ENCODE data around the gene DMPK. TPM values are rescaled to one million over a fixed set of nuclear protein-coding genes. Genes with fewer than 3 reads are reported as not detected.
"Not testable (repeated sequence)": the region's sequence is repeated elsewhere in the genome, so short reads cannot be mapped to it uniquely, and the experiment has no call there.

Gene DMPK
- total RNA-seq, 1 donor from 2014 or later, result 163 TPM

DNA sequence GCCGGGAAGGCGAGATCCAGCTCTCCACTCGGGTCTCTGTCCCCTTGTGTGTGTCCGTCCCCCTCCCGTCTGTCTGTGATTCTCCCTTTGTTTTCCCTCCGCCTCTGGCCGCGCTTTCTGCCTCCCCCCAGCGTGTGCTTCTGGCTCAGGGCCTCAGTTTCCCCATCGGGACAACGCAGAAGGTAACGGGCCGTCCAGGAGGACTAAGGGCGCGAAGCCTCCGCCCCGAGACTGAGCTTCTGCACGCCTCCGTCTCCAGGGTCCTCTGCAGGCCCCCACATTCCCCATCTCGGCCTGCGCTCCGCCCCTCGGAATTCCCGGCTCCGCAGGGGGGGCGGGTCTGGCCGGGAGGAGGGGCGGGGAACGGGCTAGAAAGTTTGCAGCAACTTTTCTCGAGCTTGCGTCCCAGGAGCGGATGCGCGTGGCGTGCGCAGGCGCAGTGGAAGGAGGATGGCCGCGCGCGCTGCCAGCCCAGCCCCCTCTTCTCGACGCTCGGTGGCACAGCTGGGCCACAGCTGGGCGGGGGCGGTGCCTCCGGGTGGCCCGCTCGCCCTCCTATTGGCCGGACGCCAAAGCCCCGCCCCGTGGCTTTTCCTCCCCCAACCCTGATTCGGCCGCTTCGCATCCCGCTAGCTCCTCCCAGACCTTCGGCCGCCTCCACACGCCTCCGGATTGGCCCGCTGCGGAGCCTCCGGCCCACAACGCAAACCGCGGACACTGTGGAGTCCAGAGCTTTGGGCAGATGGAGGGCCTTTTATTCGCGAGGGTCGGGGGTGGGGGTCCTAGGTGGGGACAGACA is 13.1 kb downstream of the DMPK start, which contains the start of gene SIX5:
SIX5 (minus strand) TSS at position 269 of the 799 bp plus-strand sequence. CDS start 408 bp downstream, outside the sequence.
- DNase-seq (ENCODE audit: low spot score), result peak; percentile 99

DNA sequence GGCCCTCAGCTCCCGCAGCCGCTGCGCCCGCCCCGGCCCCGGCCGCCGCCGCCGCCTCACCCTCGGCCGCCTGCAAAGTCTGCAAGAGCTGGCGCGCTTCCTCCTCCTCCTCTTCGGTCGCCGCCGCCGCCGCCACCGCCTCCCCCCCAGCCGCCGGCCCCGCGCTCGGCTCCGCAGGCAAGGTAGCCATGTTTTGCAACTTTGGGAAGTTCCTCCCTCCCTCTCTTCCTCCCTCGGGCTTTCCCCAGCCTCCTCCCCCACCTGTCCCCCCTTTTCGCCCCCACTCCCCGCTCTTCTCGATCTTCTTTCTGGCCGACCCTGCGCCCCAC is 13.7 kb downstream of the DMPK start:
- no peak for DNase-seq (ENCODE audit: low spot score)

DNA sequence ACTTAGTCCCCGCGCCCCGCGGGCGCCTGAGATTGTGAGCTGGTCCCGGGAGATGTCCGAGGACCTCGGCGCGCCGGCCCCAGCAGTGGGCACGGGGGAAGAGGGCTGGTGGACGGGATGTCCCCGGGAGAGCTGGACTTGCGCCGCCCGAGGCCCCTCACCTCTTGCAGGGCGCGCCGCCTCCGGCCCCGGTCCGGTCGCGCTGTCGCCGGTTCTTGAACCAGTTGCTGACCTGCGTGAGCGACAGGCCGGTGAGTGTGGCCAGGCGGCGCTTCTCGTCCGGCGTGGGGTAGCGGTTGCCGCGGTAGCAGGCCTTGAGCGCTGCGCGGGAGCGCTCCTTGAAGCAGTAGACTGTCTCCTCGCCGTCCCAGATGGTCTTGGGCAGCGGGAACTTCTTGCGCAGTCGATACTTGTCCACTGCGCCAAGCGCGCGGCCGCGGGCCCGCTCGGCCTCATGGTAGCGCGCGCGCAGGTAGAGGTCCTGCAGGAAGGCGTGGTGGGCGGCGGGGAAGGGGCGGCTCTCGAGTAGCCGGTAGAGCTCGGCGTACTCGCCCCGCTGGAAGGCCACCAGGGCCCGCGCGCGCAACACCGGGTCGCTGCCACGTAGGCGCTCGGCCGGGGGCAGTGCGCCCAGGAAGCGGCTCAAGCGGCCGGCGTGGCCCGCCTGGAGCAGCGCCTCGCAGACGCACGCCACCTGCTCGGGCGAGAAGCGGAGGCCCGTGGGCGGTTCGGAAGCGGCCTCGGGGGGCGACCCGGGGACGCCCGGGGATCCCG is 14.2 kb downstream of the DMPK start:
- DNase-seq (ENCODE audit: low spot score), result peak; percentile 63

DNA sequence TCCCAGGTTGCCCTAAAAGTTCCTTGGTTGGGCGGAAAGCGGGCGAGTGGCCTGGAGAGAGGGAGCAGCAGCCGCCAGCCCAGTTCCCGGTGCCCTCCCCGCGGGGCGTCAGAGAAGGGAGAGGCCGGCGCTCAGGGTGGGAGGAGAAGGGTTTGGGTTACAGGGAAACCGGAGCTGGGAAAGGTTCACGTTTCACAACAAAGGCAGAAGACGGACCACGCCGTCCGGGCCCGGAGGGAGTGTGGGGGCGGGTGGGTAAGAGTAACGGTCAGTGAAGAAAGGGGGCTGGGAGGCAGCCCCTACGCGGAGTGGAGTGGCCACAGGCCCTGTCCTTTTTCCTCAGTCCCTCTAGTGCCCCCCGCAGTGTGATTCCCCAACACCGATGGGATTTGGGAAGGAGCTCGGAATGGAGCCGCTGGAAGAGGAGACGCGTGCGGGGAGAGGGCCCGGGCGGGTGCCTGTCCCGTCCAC is 14.8 kb downstream of the DMPK start:
- DNase-seq (ENCODE audit: low spot score), result peak; percentile 53

DNA sequence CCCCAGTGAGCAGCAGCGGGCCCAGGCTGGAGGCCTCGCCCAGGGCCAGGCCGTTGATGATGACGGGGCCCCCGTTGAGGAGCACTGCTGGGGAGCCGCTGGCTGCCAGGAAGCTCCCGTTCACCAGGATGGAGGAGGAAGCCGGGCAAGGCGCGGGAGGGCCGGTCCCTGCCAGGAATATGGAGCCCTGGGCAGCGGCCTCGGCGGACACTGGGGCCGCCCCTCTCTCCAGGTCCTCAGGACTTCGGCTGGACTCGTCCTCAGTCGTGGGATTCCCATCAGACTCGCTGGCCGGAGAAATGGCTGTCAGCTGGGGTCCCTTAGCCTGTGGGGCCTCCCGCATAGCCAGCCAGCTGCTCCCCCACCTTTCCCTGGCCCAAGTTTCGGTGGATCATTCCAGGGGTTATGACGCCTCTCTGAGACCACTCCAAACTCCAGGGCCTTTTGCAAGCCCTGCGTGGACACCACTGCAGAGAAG is 15.4 kb downstream of the DMPK start:
- DNase-seq (ENCODE audit: low spot score), result no peak

DNA sequence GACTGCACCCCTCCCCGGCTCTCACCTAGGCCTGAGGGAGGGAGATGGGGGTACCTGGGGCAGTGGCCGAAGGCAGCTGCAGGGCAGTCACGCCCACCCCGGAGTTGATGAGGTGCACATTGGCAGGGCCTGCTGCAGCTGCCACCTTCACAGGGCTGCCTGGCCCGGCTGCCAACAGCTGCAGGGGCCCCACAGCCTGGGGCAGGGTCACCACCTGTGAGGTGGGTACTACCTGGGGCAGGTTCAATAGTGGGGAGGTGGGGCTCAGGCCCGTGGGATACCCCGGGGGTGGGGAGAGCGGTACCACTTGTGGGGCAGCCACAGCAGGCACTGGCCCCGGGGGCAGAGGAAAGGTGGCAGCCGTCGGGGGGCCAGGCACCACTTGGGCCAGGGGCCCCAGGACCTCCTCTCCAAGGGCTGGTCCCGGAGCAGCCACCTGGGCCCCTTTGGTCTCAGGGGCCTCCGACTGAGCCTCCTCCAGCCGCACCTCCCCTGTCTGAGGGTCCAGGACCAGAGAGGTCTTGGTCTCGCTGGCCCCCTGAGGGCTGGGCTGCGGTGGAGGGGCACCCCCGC is 15.9 kb downstream of the DMPK start:
- no peak for DNase-seq (ENCODE audit: low spot score)

DNA sequence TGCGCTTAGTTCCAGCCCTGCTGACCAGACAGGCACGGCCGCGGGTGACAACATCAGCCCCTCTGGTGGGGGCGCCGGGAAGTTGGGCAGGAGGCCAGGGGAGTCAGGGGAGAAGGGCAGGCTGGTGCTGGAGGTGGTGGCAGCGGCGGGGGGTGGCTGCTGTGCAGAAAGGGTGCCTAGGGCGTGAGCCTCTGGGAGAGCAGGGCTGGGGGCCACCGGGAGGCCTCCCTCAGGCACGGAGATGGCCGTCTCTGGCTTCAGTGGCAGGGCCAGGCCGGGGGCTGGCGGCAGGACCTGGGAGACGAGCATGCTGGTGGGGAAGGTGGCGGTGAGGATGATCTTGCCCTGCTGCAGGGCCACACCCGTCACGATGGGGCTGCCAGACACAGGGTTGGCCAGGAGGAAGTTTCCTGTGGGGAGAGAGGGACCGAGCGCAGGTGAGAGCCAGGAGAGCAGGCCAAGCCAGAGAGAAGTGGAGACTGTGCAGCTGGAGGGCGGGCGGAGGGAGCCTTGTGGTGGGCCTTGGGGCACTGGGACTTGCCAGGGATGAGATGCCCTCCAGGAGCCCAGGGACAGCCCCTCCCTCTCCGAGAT is 16.5 kb downstream of the DMPK start:
- DNase-seq (ENCODE audit: low spot score), result no peak

DNA sequence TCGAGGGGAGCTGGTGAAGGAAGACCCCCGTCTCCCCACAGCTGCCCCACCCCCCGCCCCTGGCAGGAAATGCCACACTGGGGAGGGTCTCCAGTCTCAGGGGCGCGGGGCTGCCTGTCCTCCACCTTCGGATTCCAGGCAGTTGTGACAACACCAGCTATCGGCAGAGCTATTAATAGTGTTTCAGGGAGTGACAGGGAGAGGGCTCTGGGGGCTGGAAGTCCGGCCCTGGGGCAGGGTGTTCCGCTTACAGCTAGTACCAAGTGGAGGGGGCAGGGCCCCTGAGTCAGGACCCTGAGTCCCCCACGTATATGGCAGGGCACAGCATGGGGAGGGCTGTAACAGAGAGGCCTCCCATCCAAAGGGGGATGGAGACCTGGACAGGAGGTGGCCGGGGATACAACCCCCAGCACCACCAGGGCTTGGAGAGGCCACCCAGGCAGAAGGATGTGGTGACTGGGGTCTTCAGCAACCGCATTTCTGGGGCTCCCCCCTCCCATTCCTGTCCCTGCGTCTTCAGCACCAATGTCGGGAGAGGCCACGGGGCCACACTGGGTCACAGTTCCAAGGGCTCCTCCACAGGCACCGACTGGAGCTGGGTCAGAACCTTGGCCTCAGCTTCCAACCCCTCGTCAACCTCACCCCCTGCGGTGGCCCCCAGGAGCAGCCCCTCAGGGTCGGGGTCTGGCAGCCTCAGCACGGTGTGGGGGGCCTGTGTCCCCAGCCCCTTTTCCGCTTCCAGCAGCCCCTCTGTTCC is 17.2 kb downstream of the DMPK start:
- DNase-seq (ENCODE audit: low spot score), result no peak

DNA sequence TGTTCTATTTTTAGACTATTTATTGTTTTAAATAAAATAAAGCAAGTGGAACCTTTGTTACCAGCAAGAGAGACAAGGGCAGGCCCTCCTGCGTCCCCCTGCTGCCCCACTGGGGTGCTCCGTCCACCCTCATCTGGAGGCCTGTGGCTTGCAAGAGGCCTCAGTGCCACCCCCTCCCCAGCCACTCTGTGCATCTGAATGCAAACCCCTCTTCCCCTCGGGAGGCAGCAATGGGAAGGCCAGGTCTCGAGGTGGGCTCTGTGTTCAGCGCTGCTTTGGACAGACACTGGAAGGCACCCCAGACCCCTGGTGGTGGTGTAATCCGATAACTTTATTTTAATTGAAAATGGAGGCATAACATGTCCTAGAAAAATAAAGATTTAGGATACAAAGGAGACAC is 17.8 kb downstream of the DMPK start:
- no peak for DNase-seq (ENCODE audit: low spot score)

DNA sequence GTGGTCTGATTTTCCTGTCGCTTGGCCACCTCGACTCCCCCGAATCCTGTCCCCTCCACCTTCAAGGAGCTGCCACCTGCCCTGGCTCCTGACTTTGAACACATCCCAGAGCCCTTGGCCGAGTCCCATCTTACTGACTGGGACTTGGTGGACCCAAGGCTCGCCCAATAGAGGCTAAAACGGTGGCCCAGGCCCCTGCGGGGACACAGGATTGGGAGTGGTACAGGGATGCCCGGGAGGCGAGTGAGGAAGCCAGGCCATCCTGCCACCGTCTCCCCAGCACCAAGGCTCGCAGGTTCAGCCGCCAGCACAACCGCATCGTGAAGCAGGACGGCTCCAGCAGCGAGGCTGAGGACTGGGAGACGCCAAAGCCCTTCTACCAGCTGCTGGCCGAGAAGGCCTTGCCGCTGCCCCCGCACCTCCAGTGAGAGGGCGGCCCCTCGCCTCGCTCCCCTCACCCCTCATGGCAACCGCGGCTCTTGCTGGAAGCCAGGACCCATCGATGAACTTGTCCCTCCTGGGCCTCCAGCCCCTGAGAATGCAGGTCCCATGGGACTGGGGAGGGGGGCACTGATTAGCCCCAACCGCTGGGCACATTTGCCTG is 18.5 kb downstream of the DMPK start:
- no peak for DNase-seq (ENCODE audit: low spot score)

DNA sequence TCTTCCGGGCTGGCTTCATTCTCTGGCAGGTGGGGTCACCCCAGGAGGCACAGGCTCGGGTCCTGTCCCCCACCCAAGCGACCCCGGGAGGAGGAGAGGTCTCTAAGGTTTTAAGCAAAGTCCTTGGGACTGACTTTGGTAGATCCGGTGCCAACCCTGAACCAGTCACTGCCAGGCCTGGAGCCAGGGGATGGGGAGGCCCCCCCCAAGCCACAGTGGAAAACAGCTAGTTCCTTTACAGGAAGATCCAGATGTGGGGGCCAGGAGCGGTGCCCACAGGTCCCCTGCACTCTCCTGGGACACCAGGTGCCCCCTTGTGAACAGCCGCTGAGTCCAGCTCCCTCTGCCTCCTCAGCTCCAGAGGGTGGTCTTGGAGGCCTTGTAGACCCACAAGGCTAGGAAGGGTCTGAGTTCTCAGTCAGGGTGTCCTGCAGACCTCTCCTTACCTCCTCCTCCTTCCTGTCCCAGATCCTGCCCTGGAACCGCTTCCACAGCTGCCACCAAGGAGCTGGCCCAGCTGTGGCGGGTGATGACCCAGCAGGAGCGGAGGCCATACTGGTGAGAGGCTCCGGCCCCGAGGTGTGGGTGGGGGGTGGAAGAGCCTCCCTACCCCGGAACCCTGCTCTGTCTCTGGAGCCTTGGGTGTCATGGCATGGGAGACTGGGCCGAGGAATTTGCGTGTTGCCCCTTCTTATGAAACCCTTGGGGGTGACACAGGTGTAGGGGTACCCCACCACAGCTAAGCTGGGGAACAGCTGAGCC is 19.2 kb downstream of the DMPK start:
- DNase-seq (ENCODE audit: low spot score), result no peak

DNA sequence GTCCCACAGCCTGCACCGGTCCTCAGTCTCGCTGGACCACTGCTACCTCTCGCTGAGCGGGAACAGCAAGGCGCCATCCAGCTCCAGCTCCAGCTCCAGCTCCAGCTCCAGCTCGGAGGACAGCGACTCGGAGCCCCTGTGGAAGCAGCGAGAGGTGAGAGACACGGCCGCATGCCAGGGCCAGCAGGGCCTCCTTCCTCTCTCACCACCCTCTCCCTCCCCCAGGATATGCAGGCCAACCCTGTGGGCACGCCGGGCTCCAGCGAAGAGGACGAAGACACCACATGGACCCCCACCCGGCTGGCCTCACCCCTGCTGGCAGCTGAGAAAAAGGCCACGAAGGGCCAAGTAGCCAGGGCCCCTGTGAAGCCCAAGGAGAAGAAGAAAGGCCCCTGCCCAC is 20.6 kb downstream of the DMPK start:
- no peak for DNase-seq (ENCODE audit: low spot score)

DNA sequence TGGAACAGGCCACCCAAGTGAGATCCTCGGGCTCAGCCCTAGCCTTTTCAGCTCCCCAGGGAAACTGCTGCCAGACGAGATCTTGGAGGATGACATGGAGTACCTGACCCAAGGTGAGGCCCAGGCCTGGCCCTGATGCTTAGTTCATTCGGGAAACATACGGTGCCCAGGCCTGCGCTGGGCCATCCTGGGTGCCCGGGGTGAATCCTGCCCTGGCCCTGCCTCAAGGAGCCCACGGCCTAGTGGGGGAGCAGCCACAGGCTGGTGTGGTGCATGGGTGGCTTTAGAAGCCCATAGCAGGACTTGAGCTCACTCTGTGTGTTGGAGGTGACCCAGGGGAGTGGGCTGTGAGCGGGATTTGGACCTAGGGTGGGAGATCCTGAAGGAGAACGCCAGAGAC is 23.4 kb downstream of the DMPK start:
- no peak for DNase-seq (ENCODE audit: low spot score)

DNA sequence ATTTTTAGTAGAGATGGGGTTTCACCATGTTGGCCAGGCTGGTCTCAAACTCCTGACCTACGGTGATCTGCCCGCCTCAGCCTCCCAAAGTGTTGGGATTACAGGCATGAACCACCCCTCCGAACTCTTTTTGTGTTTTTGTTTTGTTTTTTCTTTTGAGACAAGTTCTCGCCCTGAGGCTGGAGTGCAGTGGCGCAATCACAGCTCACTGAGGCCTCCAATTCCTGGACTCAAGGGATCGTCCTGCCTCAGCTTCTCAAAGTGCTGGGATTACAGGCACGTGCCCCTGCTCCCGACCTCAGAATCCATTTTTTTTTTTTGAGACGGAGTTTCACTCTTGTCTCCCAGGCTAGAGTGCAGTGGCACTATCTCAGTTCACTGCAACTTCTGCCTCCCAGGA is 24.6 kb downstream of the DMPK start:
- no peak for DNase-seq (ENCODE audit: low spot score)

DNA sequence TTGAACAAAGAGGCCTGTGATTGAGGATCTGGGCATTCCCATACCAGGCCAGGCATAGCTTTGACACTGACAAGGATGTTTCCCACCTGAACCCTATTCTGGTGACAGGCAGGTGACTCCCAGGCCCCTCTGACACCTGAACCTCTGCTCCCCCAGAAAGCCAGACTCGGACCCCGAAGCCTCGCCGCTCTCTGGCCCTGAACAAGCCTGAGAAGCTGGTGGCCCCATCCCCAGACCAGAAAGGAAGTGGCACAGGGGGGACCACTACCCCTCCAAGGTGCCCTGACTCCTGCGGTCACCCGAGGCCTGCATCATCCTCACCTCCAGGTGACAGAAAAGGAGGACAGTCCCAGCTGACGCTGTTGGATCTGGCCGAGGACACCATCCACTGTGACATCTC is 28.0 kb downstream of the DMPK start:
- DNase-seq (ENCODE audit: low spot score), result no peak

DNA sequence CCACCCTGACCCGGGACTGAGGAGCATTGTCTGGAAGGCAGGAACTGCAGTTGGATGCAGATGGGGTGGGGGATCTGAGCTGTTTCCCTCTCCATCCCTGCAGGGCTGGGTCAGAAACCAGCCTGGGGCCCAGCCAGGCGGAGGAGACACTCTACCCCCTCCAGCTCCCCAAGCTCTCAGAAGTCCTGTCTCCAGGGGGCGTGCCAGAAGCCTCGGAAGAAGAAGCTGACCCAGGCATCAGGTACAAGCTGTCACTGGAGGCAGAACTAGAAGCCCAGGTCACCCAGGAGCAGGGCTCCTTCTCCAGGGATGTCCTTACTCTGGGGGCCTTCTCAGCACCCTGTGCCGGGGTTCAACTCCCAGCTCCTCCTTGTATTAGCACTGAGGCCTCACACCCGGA is 28.7 kb downstream of the DMPK start:
- no peak for DNase-seq (ENCODE audit: low spot score)

DNA sequence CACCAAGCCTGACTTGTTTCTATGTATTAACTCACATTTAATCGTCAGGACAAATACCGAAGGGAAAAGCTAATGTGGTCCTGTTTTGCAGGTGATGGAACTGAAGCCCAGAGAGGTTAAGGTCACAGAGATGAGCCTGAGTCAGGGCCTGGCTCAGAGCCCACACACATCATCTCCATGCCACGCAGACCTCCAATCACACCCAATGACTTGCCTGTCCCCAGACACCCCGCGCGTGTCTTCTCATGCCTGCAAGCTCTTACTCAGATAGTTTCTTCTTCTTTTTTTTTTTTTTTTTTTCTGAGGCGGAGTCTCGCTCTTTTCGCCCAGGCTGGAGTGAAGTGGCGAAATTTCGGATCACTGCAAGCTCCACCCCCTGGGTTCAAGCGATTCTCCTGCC is 29.7 kb downstream of the DMPK start:
- no peak for DNase-seq (ENCODE audit: low spot score)

DNA sequence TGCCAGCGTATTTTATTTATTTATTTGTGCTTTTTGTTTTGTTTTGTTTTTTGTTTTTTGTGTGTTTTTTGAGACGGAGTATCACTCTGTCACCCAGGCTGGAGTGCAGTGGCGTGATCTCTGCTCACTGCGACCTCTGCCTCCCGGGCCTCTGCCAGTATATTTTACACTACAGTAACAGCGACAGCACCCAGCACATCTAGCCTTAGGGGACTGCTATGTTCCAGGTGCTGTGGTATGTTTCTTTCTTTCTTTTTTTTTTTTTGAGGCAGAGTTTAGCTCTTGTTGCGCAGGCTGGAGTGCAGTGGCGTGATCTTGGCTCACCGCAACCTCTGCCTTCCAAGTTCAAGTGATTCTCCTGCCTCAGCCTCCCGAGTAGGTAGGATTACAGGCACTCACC is 30.8 kb downstream of the DMPK start:
- not testable (repeated sequence) for DNase-seq (ENCODE audit: low spot score)

DNA sequence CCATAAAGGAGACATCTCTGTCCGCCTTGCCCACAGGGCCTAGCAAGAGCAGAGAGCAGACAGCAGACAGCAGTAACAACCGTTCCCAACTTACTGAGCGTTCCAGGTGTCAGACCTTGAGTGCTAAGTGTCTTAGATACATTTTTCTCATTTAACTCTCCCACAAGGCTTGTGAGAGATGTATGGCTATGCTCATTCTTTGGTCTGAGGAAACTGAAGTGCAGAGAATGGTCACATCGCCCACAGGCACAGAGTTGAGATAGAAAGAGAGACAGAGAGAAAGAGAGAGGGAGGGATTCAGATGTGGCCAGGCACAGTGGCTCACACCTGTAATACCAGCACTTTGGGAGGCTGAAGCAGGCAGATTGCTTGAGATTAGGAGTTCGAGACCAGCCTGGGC is 34.8 kb downstream of the DMPK start:
- no peak for DNase-seq (ENCODE audit: low spot score)

DNA sequence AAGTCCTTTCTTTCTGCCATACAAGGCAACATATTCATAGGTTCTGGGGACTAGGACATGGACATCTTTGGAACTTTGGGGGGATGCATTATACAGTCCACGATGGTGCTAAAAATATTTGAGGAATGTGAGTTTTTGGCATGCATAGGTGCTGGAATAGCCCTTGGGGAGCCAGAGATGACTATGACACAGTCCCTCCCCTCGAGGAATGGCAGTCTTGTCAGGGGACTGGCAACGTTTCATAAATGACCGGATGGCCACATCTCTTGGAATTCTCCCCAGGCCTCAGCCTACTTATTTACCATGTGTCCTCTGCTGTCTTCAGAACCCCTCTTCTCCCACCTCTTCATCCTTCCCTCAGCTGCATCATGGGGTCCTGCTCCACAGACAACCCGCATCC is 35.4 kb downstream of the DMPK start:
- DNase-seq (ENCODE audit: low spot score), result no peak

All from mucosa of gallbladder (tissue), 1 donor.